Inflammatory macrophage treated with lipopolysaccharide for 4 hours (primary cell): ENCODE measurements around the gene ADCY4.
A peak's percentile ranks its signal among the peaks of the same experiment; 100 is the strongest.
"Not testable (repeated sequence)": the region's sequence is repeated elsewhere in the genome, so short reads cannot be mapped to it uniquely, and the experiment has no call there.

Experiments
- DNase-seq: peaks from one replicate; pipeline ENCODE4 v3.0.0-alpha.2; 2020

Gene ADCY4

DNA sequence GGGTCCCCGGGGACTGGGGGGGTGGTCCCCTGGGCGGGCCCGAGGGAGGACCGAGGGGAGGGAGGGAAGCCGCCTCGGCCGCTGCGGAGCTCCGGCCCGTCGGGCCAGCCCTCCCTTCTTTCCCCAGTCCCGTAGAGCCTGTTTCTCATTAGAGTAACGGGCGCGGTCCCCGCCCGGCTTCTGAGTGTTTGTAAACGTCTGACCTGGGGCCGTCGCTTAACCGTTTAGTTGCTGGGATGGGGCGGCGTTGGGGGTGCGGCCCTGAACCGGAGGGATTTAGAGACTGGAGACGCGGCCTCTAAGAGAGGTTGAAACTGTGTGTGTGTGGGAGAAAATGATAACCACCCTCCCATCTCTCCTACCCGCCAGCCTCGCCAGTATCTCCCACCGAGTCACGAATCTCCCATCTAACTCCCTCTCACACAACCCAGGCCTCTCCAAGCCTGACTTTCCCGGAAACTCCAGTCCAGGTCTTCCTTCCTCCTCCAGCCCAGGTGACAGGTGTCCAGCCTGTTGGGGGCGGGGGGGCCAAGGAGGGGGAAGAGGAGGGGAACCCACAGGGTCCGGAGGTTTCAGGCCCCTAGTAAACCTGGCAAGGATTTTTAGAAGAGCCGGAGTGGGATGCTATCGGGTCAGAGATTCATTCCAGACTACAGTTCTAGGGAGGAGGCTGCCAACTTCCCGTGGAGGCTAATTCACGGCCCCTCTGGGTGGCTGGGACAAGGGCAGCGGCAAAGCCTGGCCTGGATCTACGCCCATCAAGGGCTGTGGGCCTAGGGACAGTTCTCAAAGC, 32.0 kb upstream of the ADCY4 start:
- DNase-seq: no peak

GRCh38 chr14:24366413-24366720, 31.5 kb upstream of the ADCY4 start:
- no peak for DNase-seq

GRCh38 chr14:24365600-24366412, 30.9 kb upstream of the ADCY4 start:
- peak; percentile 71 for DNase-seq

DNA sequence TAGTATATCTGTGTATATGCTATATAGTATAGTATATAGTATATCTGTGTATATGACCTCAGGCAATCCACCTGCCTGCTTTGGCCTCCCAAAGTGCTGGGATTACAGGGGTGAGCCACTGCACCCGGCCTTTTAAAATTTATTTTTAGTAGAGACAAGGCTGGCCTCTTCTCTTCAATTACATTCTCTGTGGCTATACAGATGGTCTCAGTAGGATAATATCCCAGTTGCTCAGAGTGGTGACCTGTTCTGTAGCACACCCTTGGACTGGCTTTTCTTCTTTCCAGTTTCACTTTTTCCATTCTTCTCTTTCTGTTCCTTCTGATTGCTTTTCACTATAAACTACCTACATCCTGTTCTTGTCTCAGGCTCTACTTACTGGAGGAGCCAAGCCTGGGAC, 30.0 kb upstream of the ADCY4 start:
- no peak for DNase-seq

DNA sequence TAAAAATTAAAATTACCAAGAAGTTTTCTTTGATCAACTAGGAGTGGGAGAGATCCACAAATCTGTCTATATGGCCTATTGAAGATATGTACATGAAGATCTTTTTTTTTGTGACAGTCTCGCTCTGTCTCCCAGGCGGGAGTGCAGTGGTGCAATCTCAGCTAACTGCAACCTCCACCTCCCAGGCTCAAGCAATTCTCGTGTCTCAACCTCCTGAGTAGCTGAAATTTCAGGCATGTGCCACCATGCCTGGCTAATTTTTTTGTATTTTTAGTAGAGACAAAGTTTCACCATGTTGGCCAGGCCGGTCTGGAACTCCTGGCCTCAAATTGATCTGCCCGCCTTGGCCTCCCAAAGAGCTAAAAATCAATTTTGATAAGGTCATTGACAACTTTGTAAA, 28.5 kb upstream of the ADCY4 start:
- no peak for DNase-seq

- no peak for DNase-seq
Measured at GRCh38 chr14:24362241-24362960, 27.5 kb upstream of the ADCY4 start.

DNA sequence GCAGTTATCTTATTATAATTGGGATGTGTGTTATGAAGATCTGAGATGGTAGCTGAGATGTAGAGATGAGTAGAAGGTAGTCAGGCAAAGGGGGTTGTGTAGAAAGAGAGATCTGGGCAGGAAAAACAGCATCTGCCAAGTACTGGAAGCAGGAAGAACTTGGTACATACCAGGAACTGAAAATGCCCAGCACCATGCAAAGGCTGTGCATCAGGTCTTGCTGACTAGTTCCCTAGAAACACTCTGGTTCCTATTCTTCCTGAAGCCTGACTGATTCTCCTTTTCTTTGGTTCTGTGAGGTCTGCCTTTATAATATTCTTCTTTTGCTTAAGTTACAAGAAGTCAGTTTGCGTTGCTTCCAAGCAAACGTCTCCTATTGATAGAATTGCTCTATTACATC, 26.5 kb upstream of the ADCY4 start:
- peak; percentile 58 for DNase-seq

DNA sequence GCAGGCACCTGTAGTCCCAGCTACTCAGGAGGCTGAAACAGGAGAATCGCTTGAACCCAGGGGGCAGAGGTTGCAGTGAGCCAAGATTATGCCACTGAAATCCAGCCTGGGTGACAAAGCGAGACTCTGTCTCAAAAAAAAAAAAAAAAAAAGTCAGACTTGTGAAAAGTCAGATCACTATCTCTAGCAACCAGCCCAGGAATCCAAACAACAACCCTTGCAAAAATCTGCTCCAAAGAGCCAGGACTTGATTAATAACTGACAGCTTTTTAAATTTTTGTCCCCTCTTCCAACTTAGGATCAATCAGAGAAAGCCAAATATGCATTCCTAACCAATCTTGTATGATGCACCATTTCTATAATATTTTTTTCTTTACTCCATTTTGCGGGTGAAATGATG, 25.4 kb upstream of the ADCY4 start:
- no peak for DNase-seq

DNA sequence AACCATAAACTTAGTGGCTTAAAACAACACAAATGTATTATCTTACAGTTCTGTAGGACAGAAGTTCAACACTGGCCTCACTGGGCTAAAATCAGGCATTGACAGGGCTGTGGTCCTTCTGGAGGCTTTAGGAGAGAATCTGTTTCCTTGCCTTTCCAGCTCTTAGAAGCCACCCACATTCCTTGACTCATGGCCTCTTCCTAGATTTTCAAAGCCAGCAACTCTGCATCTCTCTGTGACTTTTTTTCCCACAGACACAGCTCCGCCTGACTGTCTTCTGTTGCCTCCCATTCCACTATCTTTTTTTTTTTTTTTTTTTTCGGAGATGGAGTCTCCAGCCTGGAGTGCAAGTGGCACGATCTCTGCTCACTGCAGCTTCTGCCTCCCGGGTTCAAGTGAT, 21.3 kb upstream of the ADCY4 start:
- DNase-seq: no peak

DNA sequence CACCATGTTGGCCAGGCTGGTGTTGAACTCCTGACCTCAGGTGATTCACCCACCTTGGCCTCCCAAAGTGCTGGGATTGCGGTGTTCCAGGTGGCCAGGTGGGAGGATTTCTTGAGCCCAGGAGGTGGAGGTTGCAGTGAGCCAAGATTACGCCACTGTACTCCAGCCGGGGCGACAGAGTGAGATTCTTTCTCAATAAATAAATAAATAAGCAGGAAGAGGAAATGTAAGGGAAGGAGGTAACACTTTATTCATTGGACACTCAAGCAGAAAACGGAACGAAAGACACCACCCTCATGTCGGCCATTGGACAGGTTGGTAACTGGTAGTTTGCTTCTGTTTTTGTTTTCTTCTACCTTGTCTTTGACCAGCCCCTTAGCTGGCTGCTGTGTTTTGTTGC, 20.1 kb upstream of the ADCY4 start:
- DNase-seq: no peak

GRCh38 chr14:24354482-24354825, 19.6 kb upstream of the ADCY4 start:
- DNase-seq: not testable (repeated sequence)

GRCh38 chr14:24353559-24354481, 18.9 kb upstream of the ADCY4 start:
- DNase-seq: peak; percentile 68

DNA sequence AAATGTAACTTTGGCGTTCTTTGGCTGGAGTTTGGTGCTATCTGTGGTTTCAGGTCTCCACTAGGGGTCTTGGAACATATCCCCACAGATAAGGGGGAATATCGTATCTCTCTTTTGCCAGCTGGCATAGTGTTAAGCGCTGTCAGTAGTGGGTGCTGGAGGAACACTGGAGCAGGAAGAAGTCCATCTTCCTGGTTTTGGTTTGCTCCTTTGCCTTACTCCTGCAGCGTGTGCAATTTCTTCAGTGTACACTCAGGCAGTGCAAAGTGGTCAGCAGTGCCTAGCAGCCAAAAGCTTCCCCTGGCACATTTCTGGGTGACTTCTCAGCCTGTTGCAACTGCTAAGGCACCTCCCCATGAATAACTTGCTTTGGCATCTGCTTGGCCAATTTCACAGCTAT, 16.6 kb upstream of the ADCY4 start:
- DNase-seq: peak; percentile 26

- no peak for DNase-seq
Measured at GRCh38 chr14:24349742-24350141, 14.9 kb upstream of the ADCY4 start.

GRCh38 chr14:24348186-24348585, 13.3 kb upstream of the ADCY4 start:
- no peak for DNase-seq

DNA sequence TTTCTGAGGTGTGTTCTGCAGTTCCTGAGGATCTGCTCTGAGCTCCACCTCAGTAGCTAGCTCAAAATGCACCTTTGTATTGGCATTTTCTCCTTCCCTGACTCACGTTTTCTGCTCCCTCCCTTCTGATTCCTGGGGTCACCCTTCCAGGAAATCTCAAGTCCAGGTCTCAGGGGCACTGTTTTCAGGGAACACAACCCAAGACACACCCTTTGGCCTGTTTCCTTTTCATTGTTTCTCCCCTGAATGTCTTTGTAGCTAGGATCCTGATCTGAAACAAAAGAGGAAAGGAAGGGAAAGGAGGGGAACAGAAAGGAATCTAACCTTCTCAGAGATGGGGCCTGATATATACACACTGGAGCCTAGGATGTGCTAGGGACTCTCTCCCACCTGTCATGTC, 12.3 kb upstream of the ADCY4 start:
- DNase-seq: no peak

DNA sequence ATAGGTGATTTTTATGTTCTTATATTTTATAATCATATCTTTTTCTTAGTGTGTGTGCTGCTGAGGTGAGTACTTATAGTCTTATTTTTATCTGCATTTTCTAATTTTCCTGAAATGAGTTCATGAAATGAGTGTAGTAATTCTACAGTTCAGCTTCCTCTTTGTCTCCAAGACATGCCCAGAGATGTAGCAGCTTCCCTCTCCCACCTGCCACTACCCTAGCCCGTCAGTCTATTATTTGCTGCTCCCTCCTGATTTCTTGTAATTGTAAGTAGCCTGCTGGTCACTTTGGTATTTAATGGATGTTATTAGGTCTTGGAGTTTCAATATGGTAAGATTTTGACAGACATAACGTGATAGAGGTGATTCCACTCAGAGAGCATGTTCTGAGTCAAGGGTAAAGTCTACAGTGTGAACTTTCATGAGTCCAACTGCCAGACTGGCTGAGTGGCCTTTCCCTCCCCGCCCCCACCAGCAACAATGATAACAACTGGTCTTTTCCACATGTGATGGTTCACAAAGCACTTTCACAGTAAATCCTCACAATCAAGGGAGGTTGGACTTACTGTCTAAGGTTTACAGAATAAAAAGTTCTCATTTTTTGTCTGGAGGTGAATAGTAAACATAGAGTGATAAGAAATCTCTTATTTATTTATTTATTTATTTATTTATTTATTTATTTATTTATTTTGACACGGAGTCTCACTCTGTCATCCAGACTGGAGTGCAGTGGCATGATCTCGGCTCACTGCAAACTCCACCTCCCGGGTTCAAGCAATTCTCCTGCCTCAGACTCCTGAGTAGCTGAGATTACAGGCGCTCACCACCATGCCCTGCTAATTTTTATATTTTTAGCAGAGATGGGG, 9.2 kb upstream of the ADCY4 start:
- no peak for DNase-seq

- DNase-seq: no peak
Measured at GRCh38 chr14:24342889-24343288, 8.0 kb upstream of the ADCY4 start.

GRCh38 chr14:24340606-24341005, 5.7 kb upstream of the ADCY4 start:
- no peak for DNase-seq

DNA sequence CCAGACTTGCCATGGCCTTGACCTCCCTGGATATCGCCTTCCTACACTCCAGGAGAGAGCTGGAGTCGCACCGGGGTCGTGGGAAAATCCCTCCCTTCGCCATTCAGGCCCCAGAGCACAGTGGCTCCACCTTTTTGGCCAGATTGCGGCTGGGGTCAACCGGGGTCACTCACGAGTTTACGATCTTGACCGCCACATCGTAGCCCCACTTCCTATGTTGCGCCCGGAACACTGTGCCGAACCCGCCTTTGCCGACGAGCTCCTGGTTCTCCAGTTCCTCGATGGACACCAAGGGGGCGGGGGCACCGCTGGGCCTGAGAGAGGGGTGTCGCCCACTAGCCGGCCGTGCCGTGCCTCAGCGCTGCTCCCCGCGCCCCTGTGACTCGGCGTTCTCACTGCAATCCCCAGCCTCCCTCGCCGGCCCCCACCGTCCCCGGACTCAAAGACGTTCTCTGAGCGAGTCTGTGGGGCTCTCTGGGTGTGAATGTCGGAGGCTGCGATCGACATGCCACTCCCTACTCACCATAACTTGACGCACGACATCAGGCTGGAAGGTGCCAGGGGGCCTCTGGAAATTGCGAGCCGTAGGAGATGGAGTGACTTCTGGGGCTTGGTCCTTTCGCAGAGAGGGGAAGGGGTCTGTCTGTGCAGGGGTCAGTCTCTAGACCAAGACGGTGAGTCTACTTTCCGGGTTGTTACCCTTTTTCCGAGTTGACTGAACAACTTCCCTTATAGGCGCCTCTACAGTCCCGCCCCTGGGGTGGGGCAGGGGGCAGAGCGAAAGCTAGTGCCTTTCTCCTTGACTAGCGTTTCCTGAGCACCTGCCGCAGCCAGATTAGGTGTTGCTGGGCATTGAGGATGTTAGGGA, 4.6 kb upstream of the ADCY4 start, which contains the start of gene RIPK3:
Gene RIPK3 (minus strand): TSS at position 708 of the 868 bp plus-strand sequence. CDS start 165 bp downstream, at position 543.
- DNase-seq: peak; percentile 77

- no peak for DNase-seq
Measured at GRCh38 chr14:24338843-24339242, 4.0 kb upstream of the ADCY4 start.
